Ovary (tissue), 9 donors: ENCODE measurements around the gene CD151. TPM values are rescaled to one million over a fixed set of nuclear protein-coding genes. Genes with fewer than 3 reads are reported as not detected.

ENCODE experiments used
- DNase-seq, 5 donors: peaks; one replicate each; pipeline ENCODE4 v3.0.0-alpha.2; 2019 to 2020
- H3K27ac ChIP-seq, 2 donors: fragments of 200-600 bp; one replicate each; pipeline versions ENCODE4 v1.5.1 to v1.8.0; 2019 to 2022
- H3K27me3 ChIP-seq: fragments of 200-600 bp; one replicate; pipeline ENCODE4 v1.8.0; 2022
- H3K36me3 ChIP-seq: fragments of 200-600 bp; sonication (generic); one replicate; pipeline ENCODE4 v1.5.1; 2019
- H3K4me1 ChIP-seq: one replicate; pipeline ENCODE4 v1.8.1; 2013; ENCODE audit warnings: mild to moderate bottlenecking, moderate library complexity; ENCODE audit not compliant: insufficient read depth
- H3K4me3 ChIP-seq: fragments of 200-600 bp; sonication (generic); one replicate; pipeline ENCODE4 v1.5.1; 2017
- H3K9me3 ChIP-seq, 2 donors: fragments of 200-600 bp in 1 of 2; sonication (generic) in 1 of 2; one replicate each; pipeline versions ENCODE4 v1.5.1 to v1.8.1; 2013 to 2019; ENCODE audit warnings: mild to moderate bottlenecking in 1 of 2, moderate library complexity in 1 of 2
- EP300 ChIP-seq: sonication (generic); formaldehyde crosslinking; IDR thresholded peaks from one replicate; pipeline ENCODE4 v1.6.1; 2017; ENCODE audit warnings: antibody characterized with exemption
- POLR2A ChIP-seq: fragments of 450-650 bp; IDR thresholded peaks from one replicate; pipeline ENCODE4 v1.6.1; 2017; ENCODE audit warnings: antibody characterized with exemption, mild to moderate bottlenecking, moderate library complexity
- WGBS, 3 donors: extraction: QIAGEN DNeasy Blood & Tissue Kit in 1 of 3; methylation state at CpG; one replicate each; pipeline versions ENCODE4 v1.1.5 to v1.1.7; 2013 to 2017; 5-methylcytosine and 5-hydroxymethylcytosine counted together
- intact Hi-C, 4 donors: fragments of 100-400 bp; cut with DNase I; formaldehyde crosslinking; loops; one replicate each; pipeline versions ENCODE4 v1.11.0 to v1.15.1; 2022 to 2023
- polyA plus RNA-seq, 2 donors: library from polyadenylated mRNA; stranded (reverse); fragments of 200-250 nt in 1 of 2; fragments of 350-450 nt in 1 of 2; fragmentation: Illumina TruSeq in 1 of 2; extraction: RNeasy Lipid Tissue Mini Kit (QIAGEN cat#74804) in 1 of 2; gene quantifications; one replicate each; pipeline ENCODE4 v1.2.3, GENCODE V29; 2013 to 2014
- total RNA-seq, 7 donors: library from RNA; depleted of rRNA in 2 of 7; stranded (reverse); fragments of >200 nt in 2 of 7; fragmentation: NEBNext Ultra II Directional in 3 of 7; extraction: Animal tissue kit (Norgen Biotek cat#: 25700) in 3 of 7; gene quantifications; one replicate each; pipeline versions ENCODE4 v1.1.0 to v1.2.4, GENCODE V29; 2016 to 2023
- TF ChIP-seq, protein P1 (sequence below), 3 donors: fragments of 450-650 bp in 2 of 3; fragments of 200-600 bp in 1 of 3; IDR thresholded peaks; one replicate each; pipeline versions ENCODE4 v1.5.1 to v1.8.0; 2016 to 2022; ENCODE audit warnings: antibody characterized with exemption in 3 of 3, mild to moderate bottlenecking in 1 of 3
- donor health status: DM: no; HTN: no; CAD: no; lungs with moderate emphysema.
- donor health status: DM: no; HTN: no; CAD: no.
- donor health status: Bipolar disorder and iron deficiency.
- donor health status: DM: yes; HTN: yes; CAD: no.
- donor health status: DM: no; HTN: no; CAD: no.
- donor health status: DM: yes; HTN: yes; CAD: no.

The CD151 gene
- total and polyA plus RNA-seq, 9 donors, result 32.9 to 243 (median 168) TPM

- Histone ChIP-seq H3K27me3 (no peaks in the 10 kb centered on the region), H3K36me3 (no peaks in the 10 kb centered on the region), H3K27ac (no peak overlapping the region), H3K4me3 (no peak overlapping the region), H3K9me3 (no peaks in the 10 kb centered on the region), H3K4me1 (peaks cover 10% of the 10 kb centered on the region)
- DNase-seq, result no peak
- intact Hi-C loops, result no loop called here
- TF ChIP-seq EP300 (no peak), POLR2A (no peak)
- TF ChIP-seq, protein P1, sequence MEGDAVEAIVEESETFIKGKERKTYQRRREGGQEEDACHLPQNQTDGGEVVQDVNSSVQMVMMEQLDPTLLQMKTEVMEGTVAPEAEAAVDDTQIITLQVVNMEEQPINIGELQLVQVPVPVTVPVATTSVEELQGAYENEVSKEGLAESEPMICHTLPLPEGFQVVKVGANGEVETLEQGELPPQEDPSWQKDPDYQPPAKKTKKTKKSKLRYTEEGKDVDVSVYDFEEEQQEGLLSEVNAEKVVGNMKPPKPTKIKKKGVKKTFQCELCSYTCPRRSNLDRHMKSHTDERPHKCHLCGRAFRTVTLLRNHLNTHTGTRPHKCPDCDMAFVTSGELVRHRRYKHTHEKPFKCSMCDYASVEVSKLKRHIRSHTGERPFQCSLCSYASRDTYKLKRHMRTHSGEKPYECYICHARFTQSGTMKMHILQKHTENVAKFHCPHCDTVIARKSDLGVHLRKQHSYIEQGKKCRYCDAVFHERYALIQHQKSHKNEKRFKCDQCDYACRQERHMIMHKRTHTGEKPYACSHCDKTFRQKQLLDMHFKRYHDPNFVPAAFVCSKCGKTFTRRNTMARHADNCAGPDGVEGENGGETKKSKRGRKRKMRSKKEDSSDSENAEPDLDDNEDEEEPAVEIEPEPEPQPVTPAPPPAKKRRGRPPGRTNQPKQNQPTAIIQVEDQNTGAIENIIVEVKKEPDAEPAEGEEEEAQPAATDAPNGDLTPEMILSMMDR (IDR thresholded peaks at IDR 0.05), result no peak
- 86 to 96% (median 91%) methylated on average over 11 of the region's 11 CpGs for WGBS, 3 donors
Measured at GRCh38 chr11:877565-877964, 44.8 kb downstream of the CD151 start.

- H3K27ac ChIP-seq, result no peak overlapping the region
- no peaks in the 10 kb centered on the region for H3K27me3 ChIP-seq
- TF ChIP-seq POLR2A (no peak), EP300 (no peak)
- TF ChIP-seq, protein P1 (IDR thresholded peaks at IDR 0.05), result no peak
- no peaks in the 10 kb centered on the region for H3K9me3 ChIP-seq
- no peak overlapping the region for H3K4me3 ChIP-seq
- intact Hi-C loops, result loop anchor here in 1 of 4 donors (5.0 kb wide), 1 partner anchor 1422 kb away; the partner anchor contains the start of genes C11orf21 and TSPAN32
- DNase-seq, result no peak
- no peaks in the 10 kb centered on the region for H3K36me3 ChIP-seq
- 85 to 92% (median 91%) methylated on average over 14 of the region's 14 CpGs for WGBS, 3 donors
- peaks cover 4% of the 10 kb centered on the region for H3K4me1 ChIP-seq
Measured at GRCh38 chr11:880447-880846, 47.7 kb downstream of the CD151 start.

- no peak overlapping the region for H3K27ac ChIP-seq
- no peaks in the 10 kb centered on the region for H3K36me3 ChIP-seq
Measured at GRCh38 chr11:882596-882995, 49.8 kb downstream of the CD151 start.

DNA sequence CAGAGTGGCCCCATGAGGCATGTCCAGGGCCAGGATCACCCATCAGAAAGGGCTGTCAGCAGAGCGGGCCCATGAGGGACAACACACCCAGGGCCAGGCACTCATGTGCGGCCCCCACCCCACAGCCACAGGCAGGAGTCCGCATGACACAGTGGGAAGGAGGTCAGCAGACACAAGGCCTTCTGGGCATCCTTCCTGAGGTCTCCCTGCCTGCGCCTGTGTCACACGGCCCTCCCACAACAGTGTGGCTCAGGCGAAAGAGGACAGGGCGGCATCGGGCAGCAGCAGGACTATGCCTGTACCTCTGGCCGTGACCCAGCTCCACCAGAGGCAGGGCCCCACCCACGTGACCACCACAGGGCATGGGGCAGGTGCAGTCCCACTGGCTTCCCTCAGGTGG, 50.8 kb downstream of the CD151 start:
- TF ChIP-seq, protein P1 (IDR thresholded peaks at IDR 0.05), result no peak
- TF ChIP-seq EP300 (no peak), POLR2A (no peak)
- no peaks in the 10 kb centered on the region for H3K36me3 ChIP-seq
- 85 to 87% (median 86%) methylated on average over 10 of the region's 10 CpGs for WGBS, 3 donors

More at GRCh38 chr11:882596-882995, 49.8 kb downstream of the CD151 start:
- no peak for DNase-seq
- Histone ChIP-seq H3K9me3 (no peaks in the 10 kb centered on the region), H3K4me1 (no peaks in the 10 kb centered on the region), H3K4me3 (no peak overlapping the region), H3K27me3 (no peaks in the 10 kb centered on the region)
- TF ChIP-seq, protein P1 (IDR thresholded peaks at IDR 0.05), result no peak
- TF ChIP-seq EP300 (no peak), POLR2A (no peak)
- WGBS, 3 donors, result 79 to 89% (median 89%) methylated on average over 14 of the region's 14 CpGs
- intact Hi-C loops, result loop anchor here in 1 of 4 donors (5.0 kb wide), 1 partner anchor 1420 kb away; the partner anchor contains the start of genes C11orf21 and TSPAN32

More for the DNA sequence above, 50.8 kb downstream of the CD151 start:
- Histone ChIP-seq H3K4me3 (no peak overlapping the region), H3K9me3 (no peaks in the 10 kb centered on the region), H3K27ac (no peak overlapping the region), H3K27me3 (no peaks in the 10 kb centered on the region), H3K4me1 (no peaks in the 10 kb centered on the region)
- no peak for DNase-seq
- intact Hi-C loops, result loop anchor here in 1 of 4 donors (5.0 kb wide), 1 partner anchor 1419 kb away; the partner anchor contains the start of genes C11orf21 and TSPAN32
